Pancreas (tissue), 10 donors: ENCODE results near the gene HCFC1R1. TPM values are rescaled to one million over a fixed set of nuclear protein-coding genes. Genes with fewer than 3 reads are reported as not detected.

ENCODE experiments used
- ATAC-seq, 4 donors: fragments of 200-7000 bp; cut with Tn5 transposase; one replicate each; pipeline versions ENCODE4 v1.8.0 to v1.9.1; 2020; ENCODE audit warnings: mild to moderate bottlenecking in 4 of 4, moderate library complexity in 4 of 4
- DNase-seq, 6 donors: peaks; one replicate each; pipeline ENCODE4 v3.0.0-alpha.2; 2020
- FAIRE-seq: peaks from 2 replicates; lab custom pipeline; 2012; peaks lifted over from hg19 to GRCh38; lab: Jason Lieb, UNC
- H3K27ac ChIP-seq, 4 donors: fragments of 200-600 bp; sonication (generic); 1 replicate in 3 of 4; 2 replicates in 1 of 4; pipeline versions ENCODE4 v1.5.0 to v1.8.0; 2020
- H3K27me3 ChIP-seq, 4 donors: fragments of 200-600 bp; one replicate each; pipeline ENCODE4 v1.8.0; 2021
- H3K36me3 ChIP-seq, 3 donors: fragments of 200-600 bp; sonication (generic) in 1 of 3; one replicate each; pipeline versions ENCODE4 v1.5.0 to v1.8.0; 2020 to 2021
- H3K4me1 ChIP-seq, 3 donors: fragments of 200-600 bp; one replicate each; pipeline ENCODE4 v1.8.0; 2021
- H3K4me3 ChIP-seq, 4 donors: fragments of 200-600 bp; sonication (generic) in 2 of 4; one replicate each; pipeline versions ENCODE4 v1.5.0 to v1.8.0; 2020 to 2021
- H3K9me3 ChIP-seq, 4 donors: fragments of 200-600 bp; one replicate each; pipeline ENCODE4 v1.8.0; 2021
- WGBS, 2 donors: extraction: QIAGEN DNeasy Blood & Tissue Kit; methylation state at CpG; one replicate each; pipeline ENCODE4 v1.1.7; 2013; 5-methylcytosine and 5-hydroxymethylcytosine counted together
- intact Hi-C, 3 donors: fragments of 100-400 bp; cut with DNase I; formaldehyde crosslinking; loops; one replicate each; pipeline versions ENCODE4 v1.11.1 to v1.14.2; 2022
- polyA plus RNA-seq, 2 donors: library from polyadenylated mRNA; stranded (reverse); fragments of 200-250 nt; gene quantifications; one replicate each; pipeline ENCODE4 v1.2.3, GENCODE V29; 2013
- total RNA-seq, 6 donors: library from RNA; stranded (reverse); fragmentation: NEBNext Ultra II Directional in 4 of 6; extraction: Animal tissue kit (Norgen Biotek cat#: 25700) in 4 of 6; gene quantifications; one replicate each; pipeline versions ENCODE4 v1.2.1 to v1.2.4, GENCODE V29; 2021 to 2023
- TF ChIP-seq, protein P1 (sequence below), 4 donors: fragments of 200-600 bp; sonication (generic) in 3 of 4; IDR thresholded peaks; one replicate each; pipeline versions ENCODE4 v1.5.0 to v1.8.0; 2021; ENCODE audit warnings: antibody characterized with exemption in 4 of 4
- donor health status: healthy with polysubstance abuse.
- donor health status: DM: no; HTN: no; CAD: no; lungs with moderate emphysema.
- donor health status: DM: no; HTN: no; CAD: no.
- donor health status: control.
- donor health status: control.
- donor health status: Bipolar disorder and iron deficiency.
- donor health status: DM: yes; HTN: yes; CAD: no.
- donor health status: DM: no; HTN: no; CAD: no.
- donor health status: DM: no; HTN: no; CAD: no.
- donor health status: DM: yes; HTN: yes; CAD: no.

HCFC1R1 gene
- total and polyA plus RNA-seq, 8 donors: 10.5 to 119 (median 14.4) TPM

DNA sequence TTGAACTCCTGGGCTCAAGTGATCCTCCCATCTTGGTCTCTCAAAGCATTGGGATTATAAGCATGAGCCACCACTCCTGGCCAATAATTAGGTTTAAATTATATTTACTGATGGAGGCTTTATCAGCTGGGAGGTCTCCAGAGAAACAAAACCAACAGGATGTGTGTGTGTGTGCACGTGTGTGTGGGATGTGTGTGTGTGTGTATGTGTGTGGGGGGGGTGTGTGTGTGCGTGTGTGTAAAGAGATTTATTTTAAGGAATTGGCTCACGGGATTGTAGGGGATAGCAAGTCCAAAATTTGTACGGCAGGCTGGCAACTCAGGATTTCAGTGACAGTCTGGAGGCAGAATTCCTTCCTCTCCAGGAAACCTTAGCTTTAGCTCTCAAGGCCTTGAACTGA lies 27.3 kb upstream of the HCFC1R1 start:
- DNase-seq (no peak), ATAC-seq (no peak), FAIRE-seq (no peak)
- H3K4me1 ChIP-seq: peaks cover 0 to 10% (median 6%) of the 10 kb centered on the region in 3 donors
- TF ChIP-seq, protein P1, sequence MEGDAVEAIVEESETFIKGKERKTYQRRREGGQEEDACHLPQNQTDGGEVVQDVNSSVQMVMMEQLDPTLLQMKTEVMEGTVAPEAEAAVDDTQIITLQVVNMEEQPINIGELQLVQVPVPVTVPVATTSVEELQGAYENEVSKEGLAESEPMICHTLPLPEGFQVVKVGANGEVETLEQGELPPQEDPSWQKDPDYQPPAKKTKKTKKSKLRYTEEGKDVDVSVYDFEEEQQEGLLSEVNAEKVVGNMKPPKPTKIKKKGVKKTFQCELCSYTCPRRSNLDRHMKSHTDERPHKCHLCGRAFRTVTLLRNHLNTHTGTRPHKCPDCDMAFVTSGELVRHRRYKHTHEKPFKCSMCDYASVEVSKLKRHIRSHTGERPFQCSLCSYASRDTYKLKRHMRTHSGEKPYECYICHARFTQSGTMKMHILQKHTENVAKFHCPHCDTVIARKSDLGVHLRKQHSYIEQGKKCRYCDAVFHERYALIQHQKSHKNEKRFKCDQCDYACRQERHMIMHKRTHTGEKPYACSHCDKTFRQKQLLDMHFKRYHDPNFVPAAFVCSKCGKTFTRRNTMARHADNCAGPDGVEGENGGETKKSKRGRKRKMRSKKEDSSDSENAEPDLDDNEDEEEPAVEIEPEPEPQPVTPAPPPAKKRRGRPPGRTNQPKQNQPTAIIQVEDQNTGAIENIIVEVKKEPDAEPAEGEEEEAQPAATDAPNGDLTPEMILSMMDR (IDR thresholded peaks at IDR 0.05): no peak
- intact Hi-C loops: no loop called here
- WGBS, 2 donors: 17 to 26% methylated on average over 4 of the region's 4 CpGs
- H3K36me3 ChIP-seq: no peaks in the 10 kb centered on the region
- H3K9me3 ChIP-seq: no peaks in the 10 kb centered on the region
- H3K27me3 ChIP-seq: peaks cover 0 to 13% (median 0%) of the 10 kb centered on the region in 4 donors
- H3K4me3 ChIP-seq: no peak overlapping the region
- no peak overlapping the region for H3K27ac ChIP-seq

DNA sequence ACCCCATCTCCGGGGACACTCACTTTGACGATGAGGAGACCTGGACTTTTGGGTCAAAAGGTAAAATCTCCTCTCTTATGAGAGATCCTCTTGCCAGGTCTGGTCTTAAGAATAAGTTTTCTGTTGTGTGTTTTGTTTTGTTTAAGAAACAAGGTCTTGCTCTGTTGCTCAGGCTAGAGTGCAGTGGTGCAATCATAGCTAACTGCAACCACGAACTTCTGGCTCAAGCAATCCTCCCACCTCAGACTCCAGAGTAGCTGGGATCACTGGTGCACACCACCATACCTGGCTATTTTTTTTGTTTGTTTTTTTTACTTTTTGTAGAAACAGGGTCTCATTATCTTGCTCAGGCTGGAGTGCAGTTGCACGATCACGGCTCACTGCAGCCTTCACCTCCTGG lies 26.7 kb upstream of the HCFC1R1 start:
- 71 to 81% methylated on average over 5 of the region's 5 CpGs for WGBS, 2 donors
- H3K27me3 ChIP-seq: peaks cover 0 to 18% (median 0%) of the 10 kb centered on the region in 4 donors
- TF ChIP-seq, protein P1 (IDR thresholded peaks at IDR 0.05): no peak
- no peak for ATAC-seq
- no peaks in the 10 kb centered on the region for H3K9me3 ChIP-seq
- H3K27ac ChIP-seq: no peak overlapping the region
- peaks cover 0 to 12% (median 12%) of the 10 kb centered on the region in 3 donors for H3K4me1 ChIP-seq
- intact Hi-C loops: no loop called here
- no peak for DNase-seq
- H3K36me3 ChIP-seq: no peaks in the 10 kb centered on the region
- H3K4me3 ChIP-seq: no peak overlapping the region
- FAIRE-seq: no peak

DNA sequence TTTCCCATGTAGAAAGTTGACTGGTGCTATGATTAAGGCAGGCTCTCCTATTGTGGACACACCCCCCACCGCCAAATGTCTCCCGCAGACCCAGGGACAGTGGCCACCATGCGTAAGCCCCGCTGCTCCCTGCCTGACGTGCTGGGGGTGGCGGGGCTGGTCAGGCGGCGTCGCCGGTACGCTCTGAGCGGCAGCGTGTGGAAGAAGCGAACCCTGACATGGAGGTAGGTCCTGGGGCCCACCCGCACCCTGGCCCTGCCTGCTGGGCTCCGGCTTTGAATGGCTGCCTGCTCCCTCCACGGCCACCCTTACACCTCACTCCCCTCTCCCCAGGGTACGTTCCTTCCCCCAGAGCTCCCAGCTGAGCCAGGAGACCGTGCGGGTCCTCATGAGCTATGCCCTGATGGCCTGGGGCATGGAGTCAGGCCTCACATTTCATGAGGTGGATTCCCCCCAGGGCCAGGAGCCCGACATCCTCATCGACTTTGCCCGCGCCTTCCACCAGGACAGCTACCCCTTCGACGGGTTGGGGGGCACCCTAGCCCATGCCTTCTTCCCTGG lies 26.3 kb upstream of the HCFC1R1 start:
- Histone ChIP-seq H3K9me3 (no peaks in the 10 kb centered on the region), H3K27me3 (peaks cover 0 to 20% (median 0%) of the 10 kb centered on the region in 4 donors), H3K27ac (no peak overlapping the region), H3K36me3 (no peaks in the 10 kb centered on the region), H3K4me3 (no peak overlapping the region), H3K4me1 (peaks cover 0 to 15% (median 12%) of the 10 kb centered on the region in 3 donors)
- ATAC-seq (no peak), DNase-seq (peak in 1 of 6 donors; percentile 55), FAIRE-seq (no peak)
- TF ChIP-seq, protein P1 (IDR thresholded peaks at IDR 0.05): no peak
- WGBS, 2 donors: 72 to 73% methylated on average over 26 of the region's 26 CpGs
- intact Hi-C loops: no loop called here

DNA sequence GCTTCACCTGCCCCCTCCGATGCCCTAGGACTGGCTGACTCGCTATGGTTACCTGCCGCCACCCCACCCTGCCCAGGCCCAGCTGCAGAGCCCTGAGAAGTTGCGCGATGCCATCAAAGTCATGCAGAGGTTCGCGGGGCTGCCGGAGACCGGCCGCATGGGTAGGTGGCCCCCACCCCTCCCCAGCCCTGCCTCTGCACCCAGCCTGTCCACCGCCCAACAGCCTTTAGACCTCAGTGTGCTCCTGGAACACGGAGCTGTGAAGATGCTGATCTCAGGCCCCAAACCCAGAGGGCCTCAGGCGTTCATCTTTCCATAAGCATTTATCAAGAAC lies 23.6 kb upstream of the HCFC1R1 start:
- WGBS, 2 donors: 40 to 41% methylated on average over 13 of the region's 13 CpGs
- FAIRE-seq (no peak), DNase-seq (peak in 1 of 6 donors; percentile 70), ATAC-seq (peak in 1 of 4 donors; percentile 4)
- no peaks in the 10 kb centered on the region for H3K36me3 ChIP-seq
- H3K4me3 ChIP-seq: no peak overlapping the region
- intact Hi-C loops: no loop called here
- H3K9me3 ChIP-seq: no peaks in the 10 kb centered on the region
- peaks cover 0 to 32% (median 0%) of the 10 kb centered on the region in 4 donors for H3K27me3 ChIP-seq
- TF ChIP-seq, protein P1 (IDR thresholded peaks at IDR 0.05): no peak
- no peak overlapping the region for H3K27ac ChIP-seq
- H3K4me1 ChIP-seq: peaks cover 0 to 15% (median 12%) of the 10 kb centered on the region in 3 donors
